Fibroblast of skin of right biceps (primary cell): ENCODE measurements around the gene LHCGR.
A peak's percentile ranks its signal among the peaks of the same experiment; 100 is the strongest.
"Not testable (repeated sequence)": the region's sequence is repeated elsewhere in the genome, so short reads cannot be mapped to it uniquely, and the experiment has no call there.

Experiments used
- DNase-seq: peaks from one replicate; pipeline ENCODE4 v3.0.0-alpha.2; 2013

LHCGR gene

DNA sequence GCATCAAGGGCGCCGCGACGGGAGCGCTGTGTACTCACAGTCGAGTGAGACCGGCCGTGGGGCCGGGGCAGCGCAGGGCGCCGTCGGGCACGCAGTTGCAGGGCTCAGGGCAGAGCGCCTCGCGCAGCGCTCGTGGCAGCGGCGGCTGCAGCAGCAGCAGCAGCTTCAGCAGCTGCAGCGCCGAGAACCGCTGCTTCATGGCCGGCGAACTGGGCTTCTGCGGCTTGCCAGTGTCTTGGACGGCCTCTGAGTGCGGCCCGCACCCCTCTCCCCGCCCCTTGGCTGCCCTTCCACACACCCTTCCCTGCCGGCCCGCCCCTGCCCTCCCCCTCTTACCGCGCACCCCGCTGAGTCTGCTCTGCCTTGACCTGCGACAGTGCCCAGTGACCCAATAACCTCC lies at the start of gene LHCGR:
LHCGR (minus strand) TSS at position 252 of the 400 bp plus-strand sequence; CDS start at position 199, 53 bp downstream.
- peak; percentile 7 for DNase-seq

DNA sequence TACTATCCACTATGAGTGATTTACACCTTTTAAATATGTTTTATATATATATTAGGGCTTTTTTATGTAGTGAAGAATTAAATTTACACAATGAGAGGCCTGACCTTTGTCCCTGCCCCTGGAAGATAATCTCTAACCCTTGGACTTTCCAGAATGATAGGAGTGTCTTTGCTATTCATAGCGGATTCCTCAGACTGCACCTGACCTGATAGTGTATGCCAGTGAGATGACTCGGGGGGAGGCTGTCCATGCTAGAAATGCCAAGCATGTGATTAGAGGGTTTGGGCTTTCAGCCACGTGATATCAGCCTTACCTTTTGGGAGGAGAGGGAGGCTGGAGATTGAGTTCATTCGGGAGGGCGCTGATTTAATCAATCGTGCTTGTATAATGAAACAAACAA lies 44.1 kb upstream of the LHCGR start:
- DNase-seq, result no peak

DNA sequence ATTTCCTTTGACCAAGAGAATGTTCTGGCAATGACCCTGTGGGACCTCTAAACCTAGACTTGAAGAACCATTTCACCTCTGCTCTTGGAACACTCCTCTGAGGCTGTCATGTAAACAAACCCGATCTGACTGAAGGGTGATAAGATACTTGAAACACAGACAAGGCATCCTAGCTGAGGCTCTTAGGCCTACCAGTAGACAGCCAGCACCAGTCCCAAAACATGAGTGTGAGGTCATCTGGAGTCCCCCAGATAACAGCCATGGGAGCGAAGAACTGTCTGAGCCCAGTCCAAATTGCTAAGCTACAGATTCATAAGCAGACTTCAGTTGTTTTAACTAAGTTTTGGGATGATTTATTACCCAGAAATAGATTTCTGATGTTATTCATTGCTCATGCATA lies 39.5 kb upstream of the LHCGR start:
- DNase-seq, result no peak

DNA sequence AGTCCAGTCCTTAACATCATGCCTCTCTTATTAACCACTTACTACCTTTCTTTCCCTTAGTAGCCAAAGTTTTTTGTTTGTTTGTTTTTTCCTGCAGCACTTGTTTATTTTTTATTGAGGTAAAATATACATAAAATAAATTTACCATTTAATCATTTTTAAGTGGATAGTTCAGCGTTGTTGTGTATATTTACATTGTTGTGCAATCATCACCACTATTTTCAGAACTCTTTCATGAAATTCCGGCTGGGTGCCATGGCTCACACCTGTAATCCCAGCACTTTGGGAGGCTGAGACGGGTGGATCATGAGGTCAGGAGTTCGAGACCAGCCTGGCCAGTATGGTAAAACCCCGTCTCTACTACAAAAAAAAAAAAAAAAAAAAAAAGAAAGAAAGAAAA lies 38.1 kb upstream of the LHCGR start:
- no peak for DNase-seq

DNA sequence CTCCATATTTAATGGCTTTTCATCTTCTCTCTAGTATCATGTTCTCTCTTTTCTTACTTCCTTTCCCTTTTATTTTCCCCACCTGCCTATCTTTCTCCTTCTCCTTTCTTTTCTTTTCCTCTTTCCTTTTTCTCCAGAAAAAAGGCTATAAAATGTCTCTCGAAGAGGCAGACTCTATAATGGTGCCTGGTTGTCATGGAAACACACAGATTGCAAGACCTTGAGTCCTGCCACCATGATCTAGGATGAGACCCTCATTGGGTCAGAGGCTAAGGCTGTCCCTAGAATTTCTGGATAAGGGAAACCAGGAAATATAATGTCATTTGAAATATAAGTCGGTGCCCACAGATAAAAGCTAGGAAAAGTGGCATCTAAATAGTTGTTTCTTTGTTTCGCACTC lies 36.5 kb upstream of the LHCGR start:
- no peak for DNase-seq

DNA sequence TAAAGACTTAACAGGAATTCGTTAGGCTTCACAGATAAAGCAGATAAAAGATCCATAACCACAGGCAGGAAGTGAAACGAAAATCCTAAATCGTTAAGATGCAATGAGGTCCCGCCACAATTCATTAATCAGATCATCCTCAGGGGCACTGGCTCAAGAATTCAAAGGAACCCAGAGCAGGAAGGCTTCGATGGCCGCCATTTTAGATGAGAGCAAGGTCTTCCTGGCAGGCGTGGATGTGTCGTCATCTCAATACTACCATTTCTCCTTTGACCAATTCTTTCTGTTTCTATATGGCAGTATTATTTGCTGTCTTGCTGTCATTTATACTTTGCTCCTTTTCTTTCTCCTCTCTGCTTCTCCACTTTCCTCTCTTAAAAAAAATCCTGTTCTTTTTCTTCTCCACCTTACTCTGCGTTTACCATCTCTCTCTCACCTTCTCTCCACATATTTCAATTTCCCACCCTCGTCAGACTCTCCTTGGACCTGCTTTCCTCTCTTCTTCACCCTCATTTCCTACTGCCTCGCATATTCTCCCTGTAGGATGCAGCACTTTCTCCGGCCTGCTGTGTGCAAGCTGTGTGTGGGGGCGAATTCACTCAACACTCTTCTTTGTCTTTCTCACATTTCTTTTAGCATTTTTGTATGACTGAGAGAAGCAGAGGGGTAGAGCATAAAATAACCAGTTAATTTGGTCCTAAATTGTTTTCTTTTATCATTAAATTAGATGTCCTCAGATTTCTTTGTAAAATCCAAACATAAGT lies 35.1 kb upstream of the LHCGR start:
- no peak for DNase-seq

DNA sequence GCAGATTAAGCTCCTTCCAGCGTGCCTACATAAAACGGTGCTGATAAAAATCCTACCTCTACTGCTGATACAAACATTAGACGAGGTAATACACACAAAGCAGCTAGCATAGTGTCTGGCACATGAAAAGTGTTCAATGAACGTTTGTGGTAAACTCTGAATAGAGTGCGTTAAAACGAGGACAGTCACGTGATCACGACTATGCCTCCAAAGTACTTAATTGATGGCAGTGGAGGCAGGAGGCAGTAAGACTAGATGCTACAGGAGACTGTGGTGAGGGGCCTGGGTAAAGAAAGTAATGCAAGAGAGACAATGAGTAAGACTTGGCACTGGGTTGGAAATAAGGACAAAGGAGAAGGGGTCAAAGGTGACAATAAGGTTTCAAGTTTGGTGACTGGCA lies 32.1 kb upstream of the LHCGR start:
- no peak for DNase-seq

DNA sequence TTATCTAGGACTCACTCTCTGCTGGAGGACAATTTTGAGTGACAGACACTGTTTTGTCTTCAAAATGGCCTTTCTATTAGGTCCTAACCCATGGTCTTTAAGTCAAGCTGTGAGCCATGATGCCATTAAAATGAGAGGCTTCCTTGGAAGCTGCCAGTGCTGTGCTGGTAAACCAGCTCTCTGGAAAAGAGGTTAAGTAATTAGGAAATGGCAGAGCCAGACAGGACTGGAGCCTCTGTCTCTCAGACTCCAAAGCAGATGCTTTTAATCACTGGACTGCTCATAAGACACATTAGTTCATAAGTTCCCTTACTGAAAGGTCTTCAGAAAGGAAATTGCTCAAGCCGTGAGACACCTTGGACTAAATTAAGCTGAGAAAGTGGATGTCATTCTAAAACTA lies 25.8 kb upstream of the LHCGR start:
- DNase-seq, result peak; percentile 30

DNA sequence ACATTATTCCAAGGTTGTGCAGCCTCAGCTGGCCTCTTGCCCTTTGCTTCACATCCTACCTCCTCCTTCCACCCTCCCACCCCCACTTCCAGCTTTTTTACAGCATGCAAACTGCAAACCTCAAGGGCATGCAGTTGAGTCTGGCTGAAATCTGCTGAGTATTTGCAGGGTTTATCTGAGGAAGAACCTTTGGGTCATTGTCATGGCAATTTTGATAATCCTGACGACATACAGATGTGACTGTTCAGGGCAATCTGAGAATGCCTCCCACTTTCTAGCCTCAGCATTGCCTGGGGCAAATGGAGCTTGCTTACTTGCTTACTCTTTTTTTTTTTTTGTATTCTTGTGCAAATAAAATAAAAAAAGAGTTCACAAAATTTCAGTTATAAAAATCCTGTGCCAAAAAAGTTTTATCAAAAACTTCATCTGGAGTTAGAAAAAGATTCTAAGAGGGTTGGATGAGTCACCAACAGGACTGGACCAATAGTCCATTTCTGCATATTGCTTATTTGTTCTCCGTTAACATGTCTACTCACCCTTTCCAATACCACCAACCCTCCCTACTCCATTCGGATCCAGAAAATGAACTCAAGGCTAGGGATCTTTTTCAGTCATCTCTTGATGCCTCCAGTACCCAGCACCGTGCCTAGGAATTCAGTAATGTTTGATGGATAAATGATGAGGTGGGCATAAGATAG lies 23.6 kb upstream of the LHCGR start:
- no peak for DNase-seq

DNA sequence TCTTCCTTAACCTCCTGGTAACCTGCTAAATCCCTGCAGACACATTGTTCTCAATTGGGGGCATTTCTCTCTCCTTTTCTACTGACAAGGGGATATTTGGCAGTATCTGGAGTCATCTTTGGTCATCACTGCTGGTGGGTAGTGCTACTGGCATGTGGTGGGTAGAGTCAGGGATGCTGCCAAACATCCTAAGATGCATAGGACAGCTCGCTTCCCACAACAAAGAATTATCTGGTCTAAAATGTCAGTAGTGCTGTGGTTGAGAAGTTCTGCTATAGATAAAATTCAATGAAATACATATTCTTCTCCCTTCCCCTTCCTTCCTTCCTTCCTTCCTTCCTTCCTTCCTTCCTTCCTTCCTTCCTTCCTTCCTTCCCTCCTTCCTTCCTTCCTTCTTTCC lies 18.7 kb upstream of the LHCGR start:
- no peak for DNase-seq

DNA sequence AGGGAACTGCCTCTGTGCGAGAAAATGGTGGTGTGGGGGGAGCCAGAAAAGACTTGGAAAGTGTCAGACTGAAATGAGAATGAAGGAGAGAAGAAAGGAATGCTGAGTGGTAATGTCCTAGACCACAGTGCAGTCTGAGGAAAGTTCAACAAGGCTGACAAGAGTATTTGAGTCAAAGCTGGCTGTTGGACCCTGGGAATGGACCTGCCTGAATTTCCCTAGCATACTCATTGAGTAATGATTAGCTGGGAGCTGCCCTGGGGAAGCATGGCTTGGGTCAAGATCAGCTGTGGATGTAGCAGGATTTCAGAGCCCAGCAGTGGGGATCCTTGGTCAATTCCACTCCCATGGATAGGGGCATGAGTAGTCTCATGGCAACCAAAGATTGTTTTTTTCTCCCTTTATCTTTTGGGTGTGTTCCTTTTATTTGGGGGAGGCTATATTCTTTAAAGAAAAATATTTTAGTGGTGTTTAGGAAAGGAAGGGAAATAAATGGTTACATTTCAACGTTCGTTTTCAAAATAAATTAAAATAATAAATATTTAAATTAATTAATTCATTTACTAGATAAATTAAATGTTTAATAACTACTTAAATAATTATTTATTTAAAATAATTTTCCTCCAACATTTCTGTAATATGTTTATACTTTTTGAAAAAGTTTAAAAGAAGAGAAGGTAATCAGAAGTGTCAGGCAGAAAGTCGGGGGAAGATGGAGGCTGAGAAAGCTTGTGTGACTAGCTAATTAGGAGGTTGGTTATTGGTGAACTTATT lies 15.9 kb upstream of the LHCGR start:
- no peak for DNase-seq

DNA sequence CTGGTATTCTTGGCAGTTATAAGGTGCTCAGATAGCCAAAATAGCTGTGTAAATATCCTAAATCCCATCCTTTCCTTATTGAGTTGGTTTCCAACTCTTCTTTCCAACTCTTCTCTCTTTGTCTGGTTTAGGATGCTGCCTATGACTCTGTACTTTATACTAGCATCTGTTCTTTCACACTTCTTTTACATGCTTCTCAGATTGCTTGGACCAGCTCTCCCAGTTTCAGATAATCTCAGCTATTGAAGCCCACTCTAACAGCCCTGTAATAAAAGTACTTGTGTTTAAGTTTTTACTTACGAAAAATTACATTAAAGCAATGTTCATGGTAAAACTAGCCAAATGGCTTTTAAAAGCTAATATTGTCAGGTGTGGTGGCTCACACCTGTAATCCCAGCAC lies 14.7 kb upstream of the LHCGR start:
- no peak for DNase-seq

DNA sequence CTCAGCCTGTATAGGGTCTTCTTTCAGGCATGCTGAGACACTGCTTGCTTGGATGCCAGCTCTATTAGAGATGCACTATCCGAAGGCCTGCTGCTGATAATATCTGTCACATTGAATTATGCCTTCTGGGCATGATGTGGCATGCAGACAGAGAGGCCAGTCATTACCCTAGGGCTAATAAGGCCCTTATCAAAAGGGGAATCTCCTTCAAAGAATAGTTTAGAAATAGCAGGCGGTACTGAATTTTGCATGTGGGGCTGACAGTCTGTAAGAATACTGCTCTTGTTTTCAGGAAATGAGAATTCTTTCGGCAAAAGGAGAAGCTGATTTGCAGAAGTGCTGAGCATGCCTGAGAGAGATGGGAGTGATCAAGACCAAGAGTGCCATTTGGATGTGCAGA lies 13.1 kb upstream of the LHCGR start:
- no peak for DNase-seq

DNA sequence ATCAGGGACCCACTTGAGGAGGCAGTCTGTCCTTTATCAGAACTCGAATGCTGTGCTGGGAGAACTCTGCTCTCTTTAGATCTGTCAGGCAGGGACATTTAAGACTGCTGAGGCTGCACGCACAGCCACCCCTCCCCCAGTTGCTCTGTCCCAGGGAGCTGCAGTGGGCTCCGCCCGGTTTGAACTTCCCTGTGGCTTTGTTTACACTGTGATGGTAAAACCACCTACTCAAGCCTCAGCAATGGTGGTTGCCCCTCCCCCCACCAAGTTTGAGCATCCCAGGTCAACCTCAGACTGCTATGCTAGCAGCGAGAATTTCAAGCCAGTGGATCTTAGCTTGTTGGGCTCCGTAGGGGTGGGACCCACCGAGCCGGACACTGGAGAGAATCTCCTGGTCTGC lies 11.8 kb upstream of the LHCGR start:
- DNase-seq, result no peak

DNA sequence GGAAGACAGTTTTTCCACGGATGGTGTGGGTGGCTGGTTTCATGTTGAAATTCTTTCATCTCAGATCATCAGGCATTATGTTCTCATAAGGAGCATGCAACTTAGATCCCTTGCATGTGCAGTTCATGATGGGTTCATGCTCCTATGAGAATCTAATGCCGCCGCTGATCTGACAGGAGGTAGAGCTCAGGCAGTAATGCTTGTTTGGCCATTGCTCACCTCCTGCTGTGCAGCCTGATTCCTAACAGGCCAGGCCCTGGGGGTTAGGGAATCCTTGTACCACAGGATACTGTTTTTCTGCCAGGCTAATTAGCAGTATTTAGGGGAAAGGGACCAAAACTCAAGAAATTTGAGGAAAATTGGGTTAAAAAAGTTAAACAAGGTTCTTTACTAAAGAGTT lies 5.3 kb upstream of the LHCGR start:
- DNase-seq, result no peak

DNA sequence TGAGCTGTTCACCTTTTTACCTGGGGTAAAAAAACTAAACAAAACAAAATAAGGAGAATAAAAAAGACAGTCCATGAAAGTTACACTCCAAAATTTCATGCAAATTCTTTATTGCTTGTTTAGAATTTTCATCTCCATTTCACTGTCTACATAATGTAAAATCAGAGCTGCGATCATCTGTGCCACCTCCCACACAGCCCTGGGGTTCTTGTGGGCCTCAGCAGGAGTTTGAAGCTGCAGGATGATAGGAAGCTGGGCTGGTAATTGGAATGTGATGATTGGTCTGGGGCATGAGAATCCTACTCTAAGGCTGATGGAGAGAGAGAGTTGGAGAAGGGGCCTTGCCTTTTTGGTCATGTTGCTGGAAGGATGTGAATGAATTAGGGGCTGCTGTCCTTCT lies 4.2 kb upstream of the LHCGR start:
- DNase-seq, result no peak

DNA sequence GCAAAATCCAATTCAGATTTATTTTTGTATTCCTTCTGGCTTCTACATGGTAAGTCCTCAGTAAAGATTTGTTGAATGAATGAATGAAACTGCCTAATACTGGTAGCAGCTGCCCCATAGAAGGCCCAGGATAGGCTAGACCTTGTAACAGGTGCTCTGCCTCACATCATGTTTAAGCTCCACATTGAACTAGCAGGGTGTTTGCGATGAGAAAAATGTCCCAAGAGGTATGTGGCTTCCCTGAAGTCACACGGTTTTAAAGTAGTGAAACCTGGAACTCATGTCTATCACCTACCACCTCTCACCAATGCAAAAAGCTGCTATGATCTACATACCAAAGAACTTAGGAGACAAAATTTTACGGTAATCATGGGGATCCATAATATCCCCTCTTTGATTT lies 765 bp upstream of the LHCGR start:
- no peak for DNase-seq

DNA sequence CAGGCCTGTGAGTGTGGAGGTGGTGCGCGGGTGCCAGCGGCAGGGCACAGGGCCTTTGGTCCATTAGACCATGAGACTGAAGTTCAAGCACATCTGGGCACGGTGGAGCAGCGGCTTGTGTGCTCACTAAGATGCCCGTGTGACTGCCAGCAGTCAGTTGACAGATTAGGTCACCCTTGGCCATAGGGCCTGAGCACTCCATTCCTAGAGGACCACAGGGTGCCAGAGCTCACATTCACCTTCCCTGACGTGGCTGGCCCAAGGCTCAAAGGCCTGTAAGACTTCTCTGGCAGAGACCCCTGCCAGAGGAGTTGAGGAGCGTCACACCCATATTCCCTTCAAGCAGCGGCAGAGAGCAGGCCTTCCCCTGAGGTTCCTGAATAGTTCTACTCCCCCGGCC lies 650 bp downstream of the LHCGR start:
- no peak for DNase-seq

DNA sequence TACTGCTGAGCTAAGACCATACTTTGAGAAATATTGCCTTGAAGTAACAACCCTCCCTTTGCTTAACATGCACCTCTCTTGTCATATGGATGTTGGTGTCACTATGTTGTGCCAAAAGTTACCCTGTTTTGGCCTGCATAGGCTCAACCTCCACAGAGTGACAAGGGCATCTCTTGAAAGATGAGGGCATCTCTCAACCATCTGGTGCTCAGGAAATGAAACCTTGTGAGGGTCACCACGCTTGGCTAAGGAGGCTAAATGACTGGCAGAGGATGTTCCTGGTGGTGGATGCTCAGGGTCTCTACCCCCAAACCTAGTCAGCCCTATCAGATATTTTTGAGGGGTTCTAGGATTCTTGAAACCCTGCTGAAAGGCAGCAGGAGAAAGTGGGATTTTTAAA lies 2.3 kb downstream of the LHCGR start:
- no peak for DNase-seq

DNA sequence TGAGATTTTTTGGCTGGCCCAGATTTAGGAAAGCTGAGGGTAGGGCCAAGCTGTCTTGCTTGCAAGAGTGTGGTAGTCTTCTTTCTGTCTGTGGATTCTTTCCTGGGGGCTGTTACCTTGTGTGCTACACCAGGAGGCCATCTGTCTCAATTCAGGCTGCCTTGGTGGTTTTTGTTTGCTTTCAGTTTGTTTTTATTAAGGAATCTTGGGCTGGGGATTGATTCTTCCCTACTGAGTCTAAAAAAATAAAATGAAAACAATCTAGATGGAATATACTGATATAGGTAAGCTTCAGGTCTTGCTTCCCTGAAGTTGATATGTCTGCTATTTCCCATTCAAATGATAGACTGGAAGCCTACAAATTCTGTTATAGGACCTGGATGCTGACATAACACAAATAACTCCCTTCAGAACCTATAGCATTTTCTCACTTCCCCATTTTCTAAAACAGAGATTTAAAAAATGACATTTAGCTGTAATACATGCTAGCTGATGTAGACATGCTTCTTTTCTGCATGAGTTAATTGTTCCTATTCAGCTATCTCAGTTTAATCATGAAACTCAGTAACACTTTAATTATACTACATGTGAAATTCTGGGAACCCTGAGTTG lies 5.3 kb downstream of the LHCGR start:
- DNase-seq, result no peak

DNA sequence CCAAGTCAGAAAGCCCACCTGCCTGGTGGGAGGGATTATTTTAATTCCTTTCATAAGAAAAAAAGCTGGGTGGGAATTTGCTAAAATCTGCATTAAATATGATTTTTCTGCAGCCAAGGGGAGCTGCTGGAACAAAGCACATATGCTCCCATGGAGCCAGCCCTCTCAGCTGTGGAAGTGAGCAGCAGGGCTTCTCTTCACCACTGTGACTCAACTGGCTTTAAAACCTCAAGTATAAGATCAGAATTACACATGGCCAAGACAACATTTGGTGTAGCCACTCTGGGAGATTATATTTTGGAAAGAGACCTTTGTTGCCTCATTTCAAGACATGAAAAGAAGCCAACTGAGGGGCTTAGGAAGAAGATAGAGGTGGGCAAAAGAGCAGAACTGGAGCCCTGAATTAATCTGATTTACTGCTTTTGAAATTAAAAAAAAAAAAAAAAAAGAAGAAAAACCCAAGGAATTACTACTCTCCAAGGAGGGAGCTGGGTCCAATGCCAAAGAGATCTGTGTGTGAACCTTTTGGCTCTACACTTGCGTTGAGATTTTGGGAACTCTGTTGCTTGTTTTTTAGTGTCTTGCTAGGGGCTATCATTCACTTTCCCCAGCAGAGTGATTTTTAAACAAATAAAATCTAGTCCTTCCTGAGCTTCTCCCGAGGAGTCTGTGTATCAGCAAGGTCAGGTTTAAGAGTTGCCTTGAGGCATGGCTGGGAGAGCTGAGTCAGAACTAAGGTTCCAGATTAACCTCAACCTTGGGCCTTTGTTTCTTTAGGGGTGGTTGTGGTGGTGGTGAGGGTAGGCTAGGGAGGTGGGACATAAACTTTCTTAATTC lies 6.0 kb downstream of the LHCGR start:
- DNase-seq, result no peak

DNA sequence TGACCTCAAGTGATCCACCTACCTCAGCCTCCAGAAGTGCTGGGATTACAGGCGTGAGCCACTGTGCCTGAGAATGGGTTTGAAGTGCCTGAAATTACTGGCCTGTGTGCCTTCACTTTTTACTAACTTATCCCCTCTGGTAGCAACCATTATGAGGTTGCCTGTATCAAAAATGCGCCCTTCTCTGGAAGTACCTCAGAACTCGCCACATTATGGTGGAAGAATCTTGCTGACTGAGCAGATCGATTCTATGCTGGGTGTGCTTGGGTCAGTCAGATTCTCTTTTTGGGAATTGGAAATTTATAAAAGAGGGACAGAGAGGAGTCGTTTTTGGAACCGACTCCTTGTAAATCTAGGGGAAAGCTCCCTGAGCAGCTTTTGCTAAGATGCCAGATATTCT lies 8.2 kb downstream of the LHCGR start:
- no peak for DNase-seq

DNA sequence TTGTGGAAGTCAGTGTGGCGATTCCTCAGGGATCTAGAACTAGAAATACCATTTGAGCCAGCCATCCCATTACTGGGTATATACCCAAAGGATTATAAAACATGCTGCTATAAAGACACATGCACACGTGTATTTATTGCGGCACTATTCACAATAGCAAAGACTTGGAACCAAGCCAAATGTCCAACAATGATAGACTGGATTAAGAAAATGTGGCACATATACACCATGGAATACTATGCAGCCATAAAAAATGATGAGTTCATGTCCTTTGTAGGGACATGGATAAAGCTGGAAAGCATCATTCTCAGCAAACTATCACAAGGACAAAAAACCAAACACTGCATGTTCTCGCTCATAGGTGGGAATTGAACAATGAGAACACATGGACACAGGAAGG lies 16.3 kb downstream of the LHCGR start:
- DNase-seq, result not testable (repeated sequence)
